HepG2 (cell line): ENCODE results near the gene IL27RA. TPM values are rescaled to one million over a fixed set of nuclear protein-coding genes. Genes with fewer than 3 reads are reported as not detected.

Experiments used
- ATAC-seq: fragments of 200-7000 bp; cut with Tn5 transposase; 3 replicates; pipeline ENCODE4 v1.9.1; 2020; ENCODE audit warnings: mild to moderate bottlenecking, moderate library complexity
- BruUV-seq: library from RNA; stranded (reverse); fragments of 400-500 nt; replicated peaks from 2 replicates; lab custom pipeline; 2021; lab: Mats Ljungman, UMichigan
- CTCF ChIA-PET: fragments of 300-600 bp; formaldehyde crosslinking; extraction: SDS; loops from one replicate; lab custom pipeline; 2021; ENCODE audit warnings: low total read pairs, inconsistent platforms, low intra/inter-chr PET ratio; lab: Yijun Ruan, JAX
- POLR2A ChIA-PET: fragments of 350-600 bp; sonication (Branson Sonifier 250); formaldehyde crosslinking; loops from one replicate; lab custom pipeline; 2020; ENCODE audit warnings: antibody characterized with exemption, inconsistent platforms; lab: Yijun Ruan, JAX
- DNase-seq: peaks from one replicate; pipeline ENCODE4 v3.0.0-alpha.2; 2015; ENCODE audit warnings: low spot score
- FAIRE-seq: peaks from 3 replicates; lab custom pipeline; 2011; peaks lifted over from hg19 to GRCh38; lab: Jason Lieb, UNC
- H2AFZ ChIP-seq: one replicate; pipeline ENCODE4 v1.6.1; 2011; ENCODE audit warnings: low read length, inconsistent platforms
- H3K27ac ChIP-seq: fragments of 300-600 bp; 3 replicates; pipeline ENCODE4 v1.8.0; 2011; ENCODE audit warnings: mixed run types, mild to moderate bottlenecking, mixed read lengths, low read length, inconsistent platforms; ENCODE audit not compliant: insufficient read depth; ENCODE audit errors: extremely low read length
- H3K27me3 ChIP-seq, 2 experiments: fragments of 200-600 bp in 1 of 2; 2 replicates in 1 of 2; 3 replicates in 1 of 2; pipeline versions ENCODE4 v1.6.0 to v1.8.0; 2011; ENCODE audit warnings: low read length in 2 of 2, mild to moderate bottlenecking in 2 of 2, moderate library complexity in 2 of 2, inconsistent platforms in 1 of 2; ENCODE audit not compliant: insufficient read depth in 2 of 2, control insufficient read depth in 1 of 2
- H3K36me3 ChIP-seq, 2 experiments: fragments of 200-600 bp in 1 of 2; replicated peaks in 1 of 2; 2 replicates in 1 of 2; 3 replicates in 1 of 2; pipeline versions ENCODE4 v1.5.1 to v1.8.0; 2011; ENCODE audit warnings: low read length in 2 of 2, inconsistent platforms in 1 of 2; ENCODE audit not compliant: insufficient read depth in 2 of 2, control insufficient read depth in 1 of 2
- H3K4me1 ChIP-seq: 2 replicates; pipeline ENCODE4 v1.5.1; 2012; ENCODE audit warnings: low read length, inconsistent platforms; ENCODE audit not compliant: insufficient read depth
- H3K4me2 ChIP-seq: 2 replicates; pipeline ENCODE4 v1.6.0; 2011; ENCODE audit warnings: low read depth, low read length, inconsistent platforms
- H3K4me3 ChIP-seq, 3 experiments: fragments of 200-600 bp in 1 of 3; sonication (generic), shearing (Covaris generic) in 1 of 3; replicated peaks in 1 of 3; 2 replicates each; pipeline ENCODE4 v1.5.1; 2011 to 2016; ENCODE audit warnings: low read length in 3 of 3, inconsistent platforms in 2 of 3, low read depth in 2 of 3, mild to moderate bottlenecking in 2 of 3, control low read depth in 1 of 3, mixed read lengths in 1 of 3; ENCODE audit not compliant: insufficient read depth in 1 of 3
- H3K79me2 ChIP-seq: one replicate; pipeline ENCODE4 v1.6.1; 2011; ENCODE audit warnings: low read length, inconsistent platforms; ENCODE audit not compliant: insufficient read depth
- H3K9ac ChIP-seq: 2 replicates; pipeline ENCODE4 v1.6.0; 2011; ENCODE audit warnings: mild to moderate bottlenecking, low read depth, low read length, inconsistent platforms; ENCODE audit not compliant: insufficient read depth
- H3K9me3 ChIP-seq: 2 replicates; pipeline ENCODE4 v1.5.1; 2012; ENCODE audit warnings: mild to moderate bottlenecking, low read length
- H4K20me1 ChIP-seq: 2 replicates; pipeline ENCODE4 v1.6.0; 2011; ENCODE audit warnings: inconsistent platforms, mild to moderate bottlenecking, low read length, moderate library complexity; ENCODE audit not compliant: insufficient read depth
- ARID2 ChIP-seq: sonication (generic); formaldehyde crosslinking; IDR thresholded peaks from 2 replicates; pipeline ENCODE4 v1.8.1; 2022; ENCODE audit warnings: mild to moderate bottlenecking, missing genetic modification reagents, borderline replicate concordance
- CEBPB ChIP-seq: IDR thresholded peaks from 2 replicates; pipeline ENCODE4 v1.6.1; 2011; ENCODE audit warnings: low read depth, low read length, improper control_type of control experiment, borderline replicate concordance
- IRX3 ChIP-seq: sonication (generic); formaldehyde crosslinking; IDR thresholded peaks from 2 replicates; pipeline ENCODE4 v1.8.1; 2023; ENCODE audit warnings: mild to moderate bottlenecking, low read depth, missing genetic modification reagents, borderline replicate concordance
- NFE2 ChIP-seq: sonication (generic); formaldehyde crosslinking; IDR thresholded peaks from 2 replicates; pipeline ENCODE4 v1.4.0; 2020; ENCODE audit warnings: missing genetic modification reagents
- ONECUT2 ChIP-seq: sonication (generic); formaldehyde crosslinking; IDR thresholded peaks from 2 replicates; pipeline ENCODE4 v1.4.0; 2020; ENCODE audit warnings: missing genetic modification reagents
- PRDM15 ChIP-seq: sonication (generic); formaldehyde crosslinking; IDR thresholded peaks from 2 replicates; pipeline ENCODE4 v1.4.0; 2020; ENCODE audit warnings: missing genetic modification reagents
- RARA ChIP-seq: IDR thresholded peaks from 2 replicates; pipeline ENCODE4 v1.6.1; 2016; ENCODE audit warnings: missing genetic modification reagents, missing compliant biosample characterization
- SUZ12 ChIP-seq: fragments of 150-350 bp; IDR thresholded peaks from 2 replicates; pipeline ENCODE4 v1.6.1; 2014; ENCODE audit warnings: low read depth, low read length
- TCF12 ChIP-seq, 2 experiments: fragments of 450-650 bp in 1 of 2; sonication (generic) in 1 of 2; formaldehyde crosslinking in 1 of 2; IDR thresholded peaks; 2 replicates each; pipeline versions ENCODE4 v1.6.1 to v1.8.0; 2017 to 2022; ENCODE audit warnings: antibody characterized with exemption in 1 of 2, mild to moderate bottlenecking in 1 of 2, missing genetic modification reagents in 1 of 2, moderate library complexity in 1 of 2
- TOE1 ChIP-seq: sonication (generic); formaldehyde crosslinking; IDR thresholded peaks from 2 replicates; pipeline ENCODE4 v1.4.0; 2020; ENCODE audit warnings: mild to moderate bottlenecking, missing genetic modification reagents
- WIZ ChIP-seq: sonication (generic); formaldehyde crosslinking; IDR thresholded peaks from 2 replicates; pipeline ENCODE4 v1.5.1; 2020; ENCODE audit warnings: mild to moderate bottlenecking, missing genetic modification reagents
- ZMYM2 ChIP-seq: sonication (generic); formaldehyde crosslinking; IDR thresholded peaks from 2 replicates; pipeline ENCODE4 v1.8.0; 2022; ENCODE audit warnings: mild to moderate bottlenecking, missing genetic modification reagents
- ZNF124 ChIP-seq: sonication (generic); formaldehyde crosslinking; IDR thresholded peaks from 2 replicates; pipeline ENCODE4 v1.4.0; 2020; ENCODE audit warnings: missing genetic modification reagents
- ZNF234 ChIP-seq: sonication (generic); formaldehyde crosslinking; conservative IDR thresholded peaks from 2 replicates; pipeline ENCODE4 v1.5.1; 2020; ENCODE audit warnings: mild to moderate bottlenecking, missing genetic modification reagents
- ZNF720 ChIP-seq: sonication (generic); formaldehyde crosslinking; IDR thresholded peaks from 2 replicates; pipeline ENCODE4 v1.4.0; 2020; ENCODE audit warnings: missing genetic modification reagents
- ZNF747 ChIP-seq: sonication (generic); formaldehyde crosslinking; IDR thresholded peaks from 2 replicates; pipeline ENCODE4 v1.8.1; 2023; ENCODE audit warnings: missing genetic modification reagents, mild to moderate bottlenecking, borderline replicate concordance
- ZNF781 ChIP-seq: sonication (generic); formaldehyde crosslinking; IDR thresholded peaks from 2 replicates; pipeline ENCODE4 v1.5.1; 2020; ENCODE audit warnings: borderline replicate concordance, mild to moderate bottlenecking, missing genetic modification reagents; ENCODE audit errors: not compliant biosample characterization
- WGBS: methylation state at CpG from one replicate; pipeline ENCODE4 v1.1.6; 2017; ENCODE audit warnings: low lambda C conversion rate; 5-methylcytosine and 5-hydroxymethylcytosine counted together
- in situ Hi-C: cut with HindIII; loops from 2 replicates; pipeline ENCODE4 v1.10.0; 2017; ENCODE audit warnings: low pct_unique_long_range_greater_than_20kb; ENCODE audit not compliant: extremely low pct_ligation_motif_present
- intact Hi-C: fragments of 100-400 bp; cut with micrococcal nuclease; formaldehyde crosslinking; loops from one replicate; pipeline ENCODE4 v1.10.0; 2022; ENCODE audit not compliant: unreplicated experiment
- polyA plus RNA-seq, 8 experiments: library from polyadenylated mRNA; depleted of rRNA in 3 of 8; stranded (reverse) in 7 of 8; unstranded in 1 of 8; fragments of >200 nt; fragmentation: Illumina TruSeq in 4 of 8; extraction: Trizol in 4 of 8; gene quantifications; 2 replicates each; pipeline versions ENCODE4 v1.2.1 to v1.2.3, GENCODE V29; 2011 to 2016; ENCODE audit warnings: low read depth in 4 of 8, missing spikeins in 1 of 8, mixed read lengths in 1 of 8; ENCODE audit not compliant: insufficient read depth in 1 of 8
- total RNA-seq, 5 experiments: library from RNA; depleted of rRNA; stranded (reverse); fragments of >200 nt; fragmentation: Illumina TruSeq; extraction: Trizol; gene quantifications; 2 replicates each; pipeline ENCODE4 v1.2.3, GENCODE V29; 2016; ENCODE audit warnings: low read depth in 1 of 5

The IL27RA gene
- total and polyA plus RNA-seq, 2 of the 13 experiments (the other 11 are each of a cell fraction or from before 2014, with no cell fraction given) = 3.5 to 8.1 TPM

GRCh38 chr19:14081797-14082674 lies 50.5 kb downstream of the IL27RA start (continued):
- TF ChIP-seq WIZ (CRISPR knock-in tag) = 0 out of 2 replicates have a peak, but pooled peaks have one; percentile 2
- no peak for TF ChIP-seq ZNF781
- peak; percentile 21; the same call in 1 of the 2 replicates for TF ChIP-seq ZMYM2 (CRISPR knock-in tag)
- peak; percentile 16; the same call in 1 of the 2 replicates for TF ChIP-seq ZNF747 (CRISPR knock-in tag)

- H3K9me3 ChIP-seq = no peaks in the 10 kb centered on the region
- TF ChIP-seq ZNF234 (CRISPR knock-in tag) (no peak), ZNF720 (CRISPR knock-in tag) (no peak), RARA (no peak), IRX3 (CRISPR knock-in tag) (no peak), ARID2 (no peak), TOE1 (CRISPR knock-in tag) (no peak), CEBPB (no peak), PRDM15 (CRISPR knock-in tag) (no peak), SUZ12 (no peak), ONECUT2 (CRISPR knock-in tag) (no peak), ZNF124 (CRISPR knock-in tag) (no peak), TCF12 (IDR thresholded peaks at IDR 0.05) (no peak), TCF12 (CRISPR knock-in tag; IDR thresholded peaks at IDR 0.05) (no peak), NFE2 (no peak)
- TF ChIP-seq, all 625 proteins: peak for 0
- Histone ChIP-seq H3K9ac (peak overlapping the region; percentile 92; the same call in 1 of the 2 replicates), H3K4me1 (peaks cover 44% of the 10 kb centered on the region), H3K27me3 (no peaks in the 10 kb centered on the region; a peak in 1 of 5 replicates), H3K4me3 (peak overlapping the region in 2 of 3 experiments; percentile 87 to 95; a peak in 4 of 6 replicates), H4K20me1 (no peaks in the 10 kb centered on the region), H3K27ac (no peak overlapping the region), H3K36me3 (0 out of 5 replicates have a peak, but pooled peaks cover 0 to 3% of the 10 kb centered on the region in 2 experiments), H3K79me2 (peaks cover 5% of the 10 kb centered on the region), H2AFZ (no peak overlapping the region), H3K4me2 (peak overlapping the region; percentile 95)
- FAIRE-seq = no peak
- no peak for ATAC-seq
- POLR2A ChIA-PET = interaction anchor here (1.6 to 3.4 kb wide), 2 partner anchors 35 to 54 kb away, joined by 8 to 9 read pairs; partner anchors contain the start of genes ASF1B and PRKACA
- in situ Hi-C loops = no loop called here
- CTCF ChIA-PET = no interaction called here
- WGBS = 0% methylated on average over 1 of the region's 1 CpG
- intact Hi-C loops = loop anchor here (5.0 kb wide), 1 partner anchor 35 kb away; the partner anchor contains the start of gene PRKACA
- no peak for DNase-seq
- no TSS peak for BruUV-seq
Measured at GRCh38 chr19:14082675-14082960, 51.1 kb downstream of the IL27RA start.
